Erythroblast (primary cell): ENCODE measurements around the gene ALLC.
"Not testable (repeated sequence)": the region's sequence is repeated elsewhere in the genome, so short reads cannot be mapped to it uniquely, and the experiment has no call there.

Experiments
- DNase-seq, 2 experiments: peaks; one replicate each; lab custom pipeline; 2025; lab: John Stamatoyannopoulos, UW
- GATA1 ChIP-seq: IDR thresholded peaks from 2 replicates; pipeline ENCODE4 v1.6.1; 2011; ENCODE audit warnings: low read depth, mild to moderate bottlenecking, control low read depth, low read length, moderate library complexity
- POLR2A ChIP-seq: IDR thresholded peaks from 2 replicates; pipeline ENCODE4 v1.6.1; 2011; ENCODE audit warnings: mild to moderate bottlenecking, low read length

The ALLC gene

GRCh38 chr2:3619033-3619432, 39.0 kb upstream of the ALLC start:
- TF ChIP-seq POLR2A (no peak), GATA1 (no peak)
- no peak for DNase-seq

GRCh38 chr2:3619661-3620060, 38.3 kb upstream of the ALLC start:
- not testable (repeated sequence) for DNase-seq

- no peak for TF ChIP-seq POLR2A
- no peak for TF ChIP-seq GATA1
- DNase-seq: no peak
Measured at GRCh38 chr2:3620834-3621233, 37.2 kb upstream of the ALLC start.

GRCh38 chr2:3622967-3623366, 35.0 kb upstream of the ALLC start:
- TF ChIP-seq GATA1 (no peak), POLR2A (no peak)
- DNase-seq: no peak

- no peak for DNase-seq
- TF ChIP-seq POLR2A (no peak), GATA1 (no peak)
Measured at GRCh38 chr2:3624059-3624794, 33.8 kb upstream of the ALLC start.

GRCh38 chr2:3625186-3625585, 32.8 kb upstream of the ALLC start:
- TF ChIP-seq GATA1: no peak
- no peak for TF ChIP-seq POLR2A
- no peak for DNase-seq

- no peak for TF ChIP-seq POLR2A
- TF ChIP-seq GATA1: no peak
- DNase-seq: no peak
Measured at GRCh38 chr2:3626118-3626811, 31.7 kb upstream of the ALLC start.

- DNase-seq: no peak
- no peak for TF ChIP-seq POLR2A
- no peak for TF ChIP-seq GATA1
Measured at GRCh38 chr2:3626812-3627499, 31.0 kb upstream of the ALLC start.

- no peak for TF ChIP-seq POLR2A
- no peak for TF ChIP-seq GATA1
- no peak for DNase-seq
Measured at GRCh38 chr2:3627500-3628100, 30.4 kb upstream of the ALLC start.

GRCh38 chr2:3628241-3628679, 29.7 kb upstream of the ALLC start:
- no peak for DNase-seq
- no peak for TF ChIP-seq POLR2A
- TF ChIP-seq GATA1: no peak

- no peak for DNase-seq
- TF ChIP-seq POLR2A: no peak
- no peak for TF ChIP-seq GATA1
Measured at GRCh38 chr2:3628800-3629199, 29.2 kb upstream of the ALLC start.

GRCh38 chr2:3630631-3631030, 27.4 kb upstream of the ALLC start:
- no peak for DNase-seq
- no peak for TF ChIP-seq GATA1
- no peak for TF ChIP-seq POLR2A

GRCh38 chr2:3631161-3631850, 26.7 kb upstream of the ALLC start:
- DNase-seq: no peak

More at GRCh38 chr2:3631161-3631850, 26.7 kb upstream of the ALLC start:
- TF ChIP-seq POLR2A (no peak), GATA1 (no peak)
